ENCODE data around the gene IMMP2L. TPM values are rescaled to one million over a fixed set of nuclear protein-coding genes. Genes with fewer than 3 reads are reported as not detected.

Gene IMMP2L
- total and polyA plus RNA-seq, 2 of the 13 experiments (the other 11 are each of a cell fraction or from before 2014, with no cell fraction given): 7.8 to 16.9 TPM

DNA sequence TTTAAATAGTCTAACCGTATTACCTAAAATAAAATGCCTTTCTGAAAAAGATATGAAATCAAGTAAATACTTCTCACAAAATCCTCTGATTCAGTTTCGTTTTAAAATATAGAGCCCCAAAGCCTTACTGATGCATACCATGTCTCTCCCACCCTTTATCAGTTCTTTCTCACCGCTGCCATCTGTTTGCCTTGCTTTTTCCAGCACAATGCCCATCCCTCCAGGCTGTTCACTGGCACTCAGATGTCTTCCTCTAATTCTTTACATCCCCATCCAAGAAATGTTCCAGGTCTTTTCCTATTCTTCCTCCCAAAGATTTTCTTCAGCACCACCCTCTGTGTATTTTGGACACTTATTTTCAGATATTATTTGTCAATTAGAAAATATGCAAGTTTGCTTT lies 587.9 kb downstream of the IMMP2L start:
- no peak overlapping the region for H3K4me2 ChIP-seq (ENCODE audit: low read depth, low read length)
- H3K27ac ChIP-seq (ENCODE audit: extremely low read length, insufficient read depth, low read length): no peak overlapping the region
- ChIA-PET POLR2A (no interaction called here), CTCF (ENCODE audit: low intra/inter-chr PET ratio, low total read pairs) (no interaction called here)
- H3K9me3 ChIP-seq (ENCODE audit: low read length): no peaks in the 10 kb centered on the region
- no peak for ATAC-seq
- H4K20me1 ChIP-seq (ENCODE audit: insufficient read depth, low read length): no peaks in the 10 kb centered on the region
- no peaks in the 10 kb centered on the region for H3K27me3 ChIP-seq (ENCODE audit: control insufficient read depth in 1 of 2, insufficient read depth in 2 of 2, low read length in 2 of 2)
- no peaks in the 10 kb centered on the region for H3K4me1 ChIP-seq (ENCODE audit: insufficient read depth, low read length)
- H3K9ac ChIP-seq (ENCODE audit: insufficient read depth, low read depth, low read length): no peak overlapping the region
- TF ChIP-seq KLF12 (CRISPR knock-in tag; IDR thresholded peaks at IDR 0.05; ENCODE audit: borderline replicate concordance) (no peak), WIZ (CRISPR knock-in tag; IDR thresholded peaks at IDR 0.05) (no peak), ZNF441 (CRISPR knock-in tag; IDR thresholded peaks at IDR 0.05; ENCODE audit: borderline replicate concordance) (no peak), TBL1XR1 (IDR thresholded peaks at IDR 0.05; ENCODE audit: borderline replicate concordance, low read length, partially characterized antibody) (no peak), IKZF1 (IDR thresholded peaks at IDR 0.05) (no peak), ZBTB20 (CRISPR knock-in tag; IDR thresholded peaks at IDR 0.05; ENCODE audit: borderline replicate concordance, low read depth) (no peak), SMAD9 (CRISPR knock-in tag; IDR thresholded peaks at IDR 0.05) (no peak), NFIC (IDR thresholded peaks at IDR 0.05; ENCODE audit: low read length) (no peak), MBD4 (IDR thresholded peaks at IDR 0.05; ENCODE audit: borderline replicate concordance, low read length) (no peak), ZNF703 (CRISPR knock-in tag; IDR thresholded peaks at IDR 0.05; ENCODE audit: borderline replicate concordance) (no peak), ELF3 (CRISPR knock-in tag; IDR thresholded peaks at IDR 0.05) (no peak), ZIK1 (CRISPR knock-in tag; IDR thresholded peaks at IDR 0.05; ENCODE audit: borderline replicate concordance, low read depth) (no peak), MZF1 (CRISPR knock-in tag; IDR thresholded peaks at IDR 0.05; ENCODE audit: borderline replicate concordance) (no peak)
- TF ChIP-seq, protein P1, sequence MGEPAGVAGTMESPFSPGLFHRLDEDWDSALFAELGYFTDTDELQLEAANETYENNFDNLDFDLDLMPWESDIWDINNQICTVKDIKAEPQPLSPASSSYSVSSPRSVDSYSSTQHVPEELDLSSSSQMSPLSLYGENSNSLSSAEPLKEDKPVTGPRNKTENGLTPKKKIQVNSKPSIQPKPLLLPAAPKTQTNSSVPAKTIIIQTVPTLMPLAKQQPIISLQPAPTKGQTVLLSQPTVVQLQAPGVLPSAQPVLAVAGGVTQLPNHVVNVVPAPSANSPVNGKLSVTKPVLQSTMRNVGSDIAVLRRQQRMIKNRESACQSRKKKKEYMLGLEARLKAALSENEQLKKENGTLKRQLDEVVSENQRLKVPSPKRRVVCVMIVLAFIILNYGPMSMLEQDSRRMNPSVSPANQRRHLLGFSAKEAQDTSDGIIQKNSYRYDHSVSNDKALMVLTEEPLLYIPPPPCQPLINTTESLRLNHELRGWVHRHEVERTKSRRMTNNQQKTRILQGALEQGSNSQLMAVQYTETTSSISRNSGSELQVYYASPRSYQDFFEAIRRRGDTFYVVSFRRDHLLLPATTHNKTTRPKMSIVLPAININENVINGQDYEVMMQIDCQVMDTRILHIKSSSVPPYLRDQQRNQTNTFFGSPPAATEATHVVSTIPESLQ (CRISPR knock-in tag; conservative IDR thresholded peaks at IDR 0.05): no peak
- TF ChIP-seq, protein P2, sequence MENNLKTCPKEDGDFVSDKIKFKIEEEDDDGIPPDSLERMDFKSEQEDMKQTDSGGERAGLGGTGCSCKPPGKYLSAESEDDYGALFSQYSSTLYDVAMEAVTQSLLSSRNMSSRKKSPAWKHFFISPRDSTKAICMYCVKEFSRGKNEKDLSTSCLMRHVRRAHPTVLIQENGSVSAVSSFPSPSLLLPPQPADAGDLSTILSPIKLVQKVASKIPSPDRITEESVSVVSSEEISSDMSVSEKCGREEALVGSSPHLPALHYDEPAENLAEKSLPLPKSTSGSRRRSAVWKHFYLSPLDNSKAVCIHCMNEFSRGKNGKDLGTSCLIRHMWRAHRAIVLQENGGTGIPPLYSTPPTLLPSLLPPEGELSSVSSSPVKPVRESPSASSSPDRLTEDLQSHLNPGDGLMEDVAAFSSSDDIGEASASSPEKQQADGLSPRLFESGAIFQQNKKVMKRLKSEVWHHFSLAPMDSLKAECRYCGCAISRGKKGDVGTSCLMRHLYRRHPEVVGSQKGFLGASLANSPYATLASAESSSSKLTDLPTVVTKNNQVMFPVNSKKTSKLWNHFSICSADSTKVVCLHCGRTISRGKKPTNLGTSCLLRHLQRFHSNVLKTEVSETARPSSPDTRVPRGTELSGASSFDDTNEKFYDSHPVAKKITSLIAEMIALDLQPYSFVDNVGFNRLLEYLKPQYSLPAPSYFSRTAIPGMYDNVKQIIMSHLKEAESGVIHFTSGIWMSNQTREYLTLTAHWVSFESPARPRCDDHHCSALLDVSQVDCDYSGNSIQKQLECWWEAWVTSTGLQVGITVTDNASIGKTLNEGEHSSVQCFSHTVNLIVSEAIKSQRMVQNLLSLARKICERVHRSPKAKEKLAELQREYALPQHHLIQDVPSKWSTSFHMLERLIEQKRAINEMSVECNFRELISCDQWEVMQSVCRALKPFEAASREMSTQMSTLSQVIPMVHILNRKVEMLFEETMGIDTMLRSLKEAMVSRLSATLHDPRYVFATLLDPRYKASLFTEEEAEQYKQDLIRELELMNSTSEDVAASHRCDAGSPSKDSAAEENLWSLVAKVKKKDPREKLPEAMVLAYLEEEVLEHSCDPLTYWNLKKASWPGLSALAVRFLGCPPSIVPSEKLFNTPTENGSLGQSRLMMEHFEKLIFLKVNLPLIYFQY (CRISPR knock-in tag; IDR thresholded peaks at IDR 0.05; ENCODE audit: borderline replicate concordance): no peak
- TF ChIP-seq, protein P3, sequence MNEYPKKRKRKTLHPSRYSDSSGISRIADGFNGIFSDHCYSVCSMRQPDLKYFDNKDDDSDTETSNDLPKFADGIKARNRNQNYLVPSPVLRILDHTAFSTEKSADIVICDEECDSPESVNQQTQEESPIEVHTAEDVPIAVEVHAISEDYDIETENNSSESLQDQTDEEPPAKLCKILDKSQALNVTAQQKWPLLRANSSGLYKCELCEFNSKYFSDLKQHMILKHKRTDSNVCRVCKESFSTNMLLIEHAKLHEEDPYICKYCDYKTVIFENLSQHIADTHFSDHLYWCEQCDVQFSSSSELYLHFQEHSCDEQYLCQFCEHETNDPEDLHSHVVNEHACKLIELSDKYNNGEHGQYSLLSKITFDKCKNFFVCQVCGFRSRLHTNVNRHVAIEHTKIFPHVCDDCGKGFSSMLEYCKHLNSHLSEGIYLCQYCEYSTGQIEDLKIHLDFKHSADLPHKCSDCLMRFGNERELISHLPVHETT (CRISPR knock-in tag; conservative IDR thresholded peaks at IDR 0.05): no peak
- H2AFZ ChIP-seq (ENCODE audit: low read length): no peak overlapping the region
- WGBS (ENCODE audit: low lambda C conversion rate): 23% methylated on average over 3 of the region's 3 CpGs
- no peaks in the 10 kb centered on the region for H3K79me2 ChIP-seq (ENCODE audit: insufficient read depth, low read length)
- in situ Hi-C loops (cut with HindIII; ENCODE audit: extremely low pct_ligation_motif_present, low pct_unique_long_range_greater_than_20kb): no loop called here
- DNase-seq (ENCODE audit: low spot score): no peak
- intact Hi-C loops (cut with micrococcal nuclease; ENCODE audit: unreplicated experiment): no loop called here
- BruUV-seq (replicated peaks): no TSS peak
- H3K36me3 ChIP-seq (replicated peaks in 1 of 2; ENCODE audit: control insufficient read depth in 1 of 2, insufficient read depth in 2 of 2, low read length in 2 of 2): no peaks in the 10 kb centered on the region
- FAIRE-seq: no peak
- no peak overlapping the region for H3K4me3 ChIP-seq (replicated peaks in 1 of 3; ENCODE audit: insufficient read depth in 1 of 3, low read depth in 2 of 3, low read length in 3 of 3)

All from HepG2 (cell line).